HCT116 (cell line): ENCODE measurements around the gene FAM193B. TPM values are rescaled to one million over a fixed set of nuclear protein-coding genes. Genes with fewer than 3 reads are reported as not detected.

ENCODE experiments used
- ATAC-seq: fragments of 200-7000 bp; cut with Tn5 transposase; 2 replicates; pipeline ENCODE4 v1.9.1; 2020; ENCODE audit warnings: mild to moderate bottlenecking, moderate library complexity
- BruUV-seq: library from RNA; stranded (reverse); fragments of 400-500 nt; replicated peaks from 2 replicates; lab custom pipeline; 2021; lab: Mats Ljungman, UMichigan
- CTCF ChIA-PET: fragments of 300-600 bp; sonication (Branson Sonifier 250); formaldehyde crosslinking; loops from one replicate; lab custom pipeline; 2021; ENCODE audit warnings: antibody characterized with exemption; lab: Charles Lee
- POLR2A ChIA-PET: fragments of 300-600, 350-600 bp; sonication (Branson Sonifier 250); formaldehyde crosslinking; loops from one replicate; lab custom pipeline; 2021; ENCODE audit warnings: antibody characterized with exemption; lab: Charles Lee
- RAD21 ChIA-PET, 2 experiments: fragments of 300-600 bp; sonication (Branson Sonifier 250); formaldehyde crosslinking; loops; one replicate each; lab custom pipeline; 2023; ENCODE audit warnings: low total read pairs in 2 of 2; ENCODE audit not compliant: uncharacterized antibody in 2 of 2, unreplicated experiment in 2 of 2, low non-redundant PET in 1 of 2; lab: Charles Lee
- DNase-seq: peaks from one replicate; pipeline ENCODE4 v3.0.0-alpha.2; 2010; ENCODE audit warnings: low read depth, low spot score
- H2AFZ ChIP-seq: fragments of 200-600 bp; shearing (Covaris generic), sonication (generic); 2 replicates; pipeline ENCODE4 v1.6.1; 2017; ENCODE audit warnings: low read depth, mixed run types, mixed read lengths, antibody characterized with exemption, low read length; ENCODE audit not compliant: poor library complexity, severe bottlenecking
- H3K27ac ChIP-seq: 2 replicates; pipeline ENCODE4 v1.5.1; 2012; ENCODE audit warnings: low read depth, low read length
- H3K27me3 ChIP-seq: fragments of 200-600 bp; sonication (generic); 2 replicates; pipeline ENCODE4 v1.6.1; 2016; ENCODE audit warnings: mixed run types, low read length, mixed read lengths; ENCODE audit not compliant: insufficient read depth
- H3K36me3 ChIP-seq, 2 experiments: fragments of 200-500 bp in 1 of 2; fragments of 200-600 bp in 1 of 2; sonication (Bioruptor generic) in 1 of 2; sonication (generic) in 1 of 2; 2 replicates each; pipeline versions ENCODE4 v1.5.1 to v1.6.1; 2014 to 2016; ENCODE audit warnings: low read length in 2 of 2, inconsistent platforms in 1 of 2, mixed read lengths in 1 of 2, mixed run types in 1 of 2; ENCODE audit not compliant: insufficient read depth in 2 of 2, control insufficient read depth in 1 of 2
- H3K4me1 ChIP-seq, 2 experiments: fragments of 200-600 bp in 1 of 2; sonication (generic) in 1 of 2; 2 replicates each; pipeline versions ENCODE4 v1.5.1 to v1.6.1; 2012 to 2017; ENCODE audit warnings: low read length in 2 of 2, inconsistent platforms in 1 of 2, mild to moderate bottlenecking in 1 of 2, mixed read lengths in 1 of 2, mixed run types in 1 of 2, moderate library complexity in 1 of 2; ENCODE audit not compliant: insufficient read depth in 2 of 2, control insufficient read depth in 1 of 2
- H3K4me2 ChIP-seq: fragments of 200-600 bp; sonication (generic); 2 replicates; pipeline ENCODE4 v1.6.1; 2017; ENCODE audit warnings: mixed run types, low read length, mixed read lengths
- H3K4me3 ChIP-seq, 2 experiments: fragments of 200-600 bp in 1 of 2; sonication (generic) in 1 of 2; replicated peaks in 1 of 2; 2 replicates each; pipeline ENCODE4 v1.5.1; 2011 to 2016; ENCODE audit warnings: low read length in 2 of 2, control low read depth in 1 of 2, low read depth in 1 of 2, mild to moderate bottlenecking in 1 of 2, mixed read lengths in 1 of 2, mixed run types in 1 of 2
- H3K79me2 ChIP-seq: fragments of 200-600 bp; sonication (generic); 2 replicates; pipeline ENCODE4 v1.6.1; 2017; ENCODE audit warnings: mild to moderate bottlenecking, mixed run types, low read length, moderate library complexity, mixed read lengths; ENCODE audit not compliant: insufficient read depth
- H3K9ac ChIP-seq: fragments of 200-600 bp; sonication (generic); 2 replicates; pipeline ENCODE4 v1.6.1; 2016; ENCODE audit warnings: low read length, mixed read lengths
- H3K9me2 ChIP-seq: fragments of 200-600 bp; sonication (generic), shearing (Covaris generic); 2 replicates; pipeline ENCODE4 v1.6.1; 2017; ENCODE audit warnings: mixed run types, mild to moderate bottlenecking, moderate library complexity; ENCODE audit not compliant: insufficient read depth
- H3K9me3 ChIP-seq, 2 experiments: fragments of 200-500 bp in 1 of 2; fragments of 200-600 bp in 1 of 2; sonication (Bioruptor generic) in 1 of 2; sonication (generic) in 1 of 2; 2 replicates each; pipeline ENCODE4 v1.6.1; 2014 to 2017; ENCODE audit warnings: low read length in 2 of 2, mixed read lengths in 2 of 2, inconsistent platforms in 1 of 2, low read depth in 1 of 2, mild to moderate bottlenecking in 1 of 2, mixed run types in 1 of 2, moderate library complexity in 1 of 2; ENCODE audit not compliant: control insufficient read depth in 1 of 2, insufficient read depth in 1 of 2
- H4K20me1 ChIP-seq: fragments of 200-600 bp; sonication (generic), shearing (Covaris generic); 2 replicates; pipeline ENCODE4 v1.6.1; 2017; ENCODE audit warnings: mixed run types, mild to moderate bottlenecking, moderate library complexity; ENCODE audit not compliant: insufficient read depth
- CBX3 ChIP-seq: IDR thresholded peaks from 2 replicates; pipeline ENCODE4 v1.6.1; 2012; ENCODE audit warnings: low read depth
- CTCF ChIP-seq, 3 experiments: fragments of 200-600 bp in 1 of 3; sonication (generic) in 1 of 3; IDR thresholded peaks in 2 of 3; conservative IDR thresholded peaks in 1 of 3; 2 replicates each; pipeline ENCODE4 v1.5.1; 2012 to 2017; ENCODE audit warnings: low read depth in 2 of 3, low read length in 2 of 3, antibody characterized with exemption in 1 of 3, borderline replicate concordance in 1 of 3, control low read depth in 1 of 3, mild to moderate bottlenecking in 1 of 3, mixed read lengths in 1 of 3, mixed run types in 1 of 3, moderate library complexity in 1 of 3; ENCODE audit not compliant: insufficient read depth in 1 of 3
- ELF1 ChIP-seq: IDR thresholded peaks from 2 replicates; pipeline ENCODE4 v1.6.1; 2012; ENCODE audit warnings: low read depth, borderline replicate concordance
- EZH2 ChIP-seq: fragments of 200-600 bp; sonication (generic); IDR thresholded peaks from 2 replicates; pipeline ENCODE4 v1.6.1; 2017; ENCODE audit warnings: antibody characterized with exemption, mixed run types
- EZH2phosphoT487 ChIP-seq: fragments of 200-600 bp; IDR thresholded peaks from 2 replicates; pipeline ENCODE4 v1.6.1; 2018; ENCODE audit warnings: antibody characterized with exemption, borderline replicate concordance
- FOSL1 ChIP-seq: IDR thresholded peaks from 2 replicates; pipeline ENCODE4 v1.6.1; 2012; ENCODE audit warnings: low read depth
- JUND ChIP-seq: IDR thresholded peaks from 2 replicates; pipeline ENCODE4 v1.6.1; 2012
- MAX ChIP-seq: IDR thresholded peaks from 2 replicates; pipeline ENCODE4 v1.6.1; 2012
- POLR2A ChIP-seq: IDR thresholded peaks from 2 replicates; pipeline ENCODE4 v1.7.0; 2011; ENCODE audit warnings: borderline replicate concordance; ENCODE audit not compliant: insufficient read depth, insufficient read length; ENCODE audit errors: extremely low read depth
- REST ChIP-seq: IDR thresholded peaks from 2 replicates; pipeline ENCODE4 v1.6.1; 2012; ENCODE audit warnings: low read depth
- SIN3A ChIP-seq: IDR thresholded peaks from 2 replicates; pipeline ENCODE4 v1.6.1; 2012; ENCODE audit warnings: low read depth
- SP1 ChIP-seq: IDR thresholded peaks from 2 replicates; pipeline ENCODE4 v1.6.1; 2012; ENCODE audit warnings: low read depth
- ZBTB33 ChIP-seq: IDR thresholded peaks from 2 replicates; pipeline ENCODE4 v1.6.1; 2011; ENCODE audit warnings: mild to moderate bottlenecking, low read length, moderate library complexity; ENCODE audit not compliant: insufficient replicate concordance; ENCODE audit errors: extremely low read depth
- ZNF274 ChIP-seq: fragments of 200-500 bp; sonication (Bioruptor generic); IDR thresholded peaks from 2 replicates; pipeline ENCODE4 v1.6.1; 2014; ENCODE audit warnings: mild to moderate bottlenecking, low read depth, low read length, inconsistent platforms
- intact Hi-C: fragments of 100-400 bp; cut with micrococcal nuclease; formaldehyde crosslinking; loops from 2 replicates; pipeline ENCODE4 v1.10.0; 2022
- total RNA-seq: library from RNA; stranded (reverse); gene quantifications from one replicate; pipeline ENCODE4 v1.2.1, GENCODE V29; 2021; ENCODE audit not compliant: unreplicated experiment

The FAM193B gene
- total RNA-seq, 1 experiment from 2014 or later: 54.0 TPM

- H3K27ac ChIP-seq: no peak overlapping the region
- peaks cover 4% of the 10 kb centered on the region; the same call in 1 of the 2 replicates for H4K20me1 ChIP-seq
- peaks cover 9 to 22% of the 10 kb centered on the region in 2 experiments; a peak in 3 of 4 replicates for H3K36me3 ChIP-seq
Measured at GRCh38 chr5:177539411-177539810, 15.0 kb downstream of the FAM193B start.

More at GRCh38 chr5:177539411-177539810, 15.0 kb downstream of the FAM193B start:
- TF ChIP-seq CTCF (IDR thresholded peaks at IDR 0.05 in 2 of 3, conservative IDR thresholded peaks at IDR 0.05 in 1 of 3; ENCODE audit: borderline replicate concordance in 1 of 3, insufficient read depth in 1 of 3, low read depth in 2 of 3, low read length in 2 of 3) (no peak), EZH2phosphoT487 (no peak), EZH2 (no peak), ZBTB33 (no peak), ZNF274 (no peak), CBX3 (no peak), SIN3A (no peak), REST (no peak), SP1 (no peak), POLR2A (no peak), JUND (no peak), FOSL1 (no peak), MAX (no peak), ELF1 (no peak)
- H3K79me2 ChIP-seq: peaks cover 35% of the 10 kb centered on the region
- RAD21 ChIA-PET: no interaction called here
- no peak overlapping the region for H3K4me3 ChIP-seq
- H3K9me3 ChIP-seq: no peaks in the 10 kb centered on the region
- CTCF ChIA-PET: no interaction called here
- H3K9me2 ChIP-seq: no peaks in the 10 kb centered on the region
- no TSS peak for BruUV-seq
- no peak overlapping the region for H3K4me2 ChIP-seq
- ATAC-seq (no peak), DNase-seq (no peak)
- intact Hi-C loops: no loop called here
- POLR2A ChIA-PET: no interaction called here
- H3K4me1 ChIP-seq: no peaks in the 10 kb centered on the region
- no peak overlapping the region for H3K9ac ChIP-seq
- H2AFZ ChIP-seq: no peak overlapping the region
- H3K27me3 ChIP-seq: no peaks in the 10 kb centered on the region
